SU-DHL-6 (cell line): ENCODE results near the gene PSMB3.
"Not testable (repeated sequence)": the region's sequence is repeated elsewhere in the genome, so short reads cannot be mapped to it uniquely, and the experiment has no call there.

ENCODE experiments used
- EZH2phosphoT487 ChIP-seq: fragments of 200-600 bp; sonication (generic), shearing (Covaris generic); conservative IDR thresholded peaks from 2 replicates; pipeline ENCODE4 v1.6.1; 2018; ENCODE audit warnings: mild to moderate bottlenecking, antibody characterized with exemption, low read length, moderate library complexity, mixed read lengths
- TF ChIP-seq, protein P1 (sequence below): fragments of 200-600 bp; sonication (generic); IDR thresholded peaks from one replicate; pipeline ENCODE4 v1.5.1; 2017; ENCODE audit warnings: antibody characterized with exemption, mild to moderate bottlenecking, low read length, moderate library complexity; ENCODE audit not compliant: insufficient read depth, poor library complexity, severe bottlenecking

DNA sequence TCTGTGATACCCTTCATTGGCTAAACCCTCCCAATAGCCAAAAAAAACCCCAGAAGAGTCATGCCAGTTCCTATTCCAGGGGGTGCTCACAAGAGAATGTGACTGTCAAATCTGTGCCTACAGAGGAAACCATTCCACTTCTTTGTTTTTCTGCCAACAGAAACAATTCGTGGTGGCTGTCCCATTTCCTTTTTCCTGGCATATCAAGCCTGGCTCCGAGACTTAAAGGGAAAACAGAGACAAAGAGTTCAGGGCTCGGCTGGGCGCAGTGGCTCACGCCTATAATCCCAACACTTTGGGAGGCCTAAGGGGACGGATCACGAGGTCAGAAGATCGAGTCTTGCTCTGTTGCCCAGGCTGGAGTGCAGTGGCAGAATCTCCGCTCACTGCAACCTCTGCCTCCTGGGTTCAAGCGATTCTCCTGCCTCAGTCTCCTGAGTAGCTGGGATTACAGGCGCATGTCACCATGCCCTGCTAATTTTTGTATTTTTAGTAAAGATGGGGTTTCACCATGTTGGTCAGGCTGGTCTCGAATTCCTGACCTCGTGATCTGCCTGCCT, 37.7 kb downstream of the PSMB3 start:
- TF ChIP-seq, protein P1, sequence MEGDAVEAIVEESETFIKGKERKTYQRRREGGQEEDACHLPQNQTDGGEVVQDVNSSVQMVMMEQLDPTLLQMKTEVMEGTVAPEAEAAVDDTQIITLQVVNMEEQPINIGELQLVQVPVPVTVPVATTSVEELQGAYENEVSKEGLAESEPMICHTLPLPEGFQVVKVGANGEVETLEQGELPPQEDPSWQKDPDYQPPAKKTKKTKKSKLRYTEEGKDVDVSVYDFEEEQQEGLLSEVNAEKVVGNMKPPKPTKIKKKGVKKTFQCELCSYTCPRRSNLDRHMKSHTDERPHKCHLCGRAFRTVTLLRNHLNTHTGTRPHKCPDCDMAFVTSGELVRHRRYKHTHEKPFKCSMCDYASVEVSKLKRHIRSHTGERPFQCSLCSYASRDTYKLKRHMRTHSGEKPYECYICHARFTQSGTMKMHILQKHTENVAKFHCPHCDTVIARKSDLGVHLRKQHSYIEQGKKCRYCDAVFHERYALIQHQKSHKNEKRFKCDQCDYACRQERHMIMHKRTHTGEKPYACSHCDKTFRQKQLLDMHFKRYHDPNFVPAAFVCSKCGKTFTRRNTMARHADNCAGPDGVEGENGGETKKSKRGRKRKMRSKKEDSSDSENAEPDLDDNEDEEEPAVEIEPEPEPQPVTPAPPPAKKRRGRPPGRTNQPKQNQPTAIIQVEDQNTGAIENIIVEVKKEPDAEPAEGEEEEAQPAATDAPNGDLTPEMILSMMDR: not testable (repeated sequence)
- not testable (repeated sequence) for TF ChIP-seq EZH2phosphoT487
